ENCODE data around the gene DUSP15.

The DUSP15 gene

GRCh38 chr20:31881945-31882344 lies 11.6 kb upstream of the DUSP15 start:
- CTCF ChIA-PET, result interaction anchor here (1.1 kb wide), 1 partner anchor 32 kb away, joined by 4 read pairs; no protein-coding TSS in a partner anchor
- no peak for DNase-seq (ENCODE audit: extremely low spot score)
- POLR2A ChIA-PET, result interaction anchor here (0.7 kb wide), 1 partner anchor 13 kb away, joined by 3 read pairs; no protein-coding TSS in a partner anchor
- no peak for TF ChIP-seq BHLHE40 (IDR thresholded peaks at IDR 0.05; ENCODE audit: borderline replicate concordance)
- TF ChIP-seq SP1 (IDR thresholded peaks at IDR 0.05), result no peak
- TF ChIP-seq SUZ12 (IDR thresholded peaks at IDR 0.05), result no peak
- no peak for TF ChIP-seq ELF4 (IDR thresholded peaks at IDR 0.05)
- TF ChIP-seq L3MBTL2 (conservative IDR thresholded peaks at IDR 0.05), result no peak
- no peak for TF ChIP-seq ZNF384 (IDR thresholded peaks at IDR 0.05)
- TF ChIP-seq ARNT (IDR thresholded peaks at IDR 0.05), result no peak
- TF ChIP-seq FOXA1 (IDR thresholded peaks at IDR 0.05), result no peak
- TF ChIP-seq CTBP1 (IDR thresholded peaks at IDR 0.05; ENCODE audit: borderline replicate concordance), result no peak
- TF ChIP-seq FOXM1 (IDR thresholded peaks at IDR 0.05; ENCODE audit: borderline replicate concordance), result no peak
- TF ChIP-seq LEF1 (IDR thresholded peaks at IDR 0.05; ENCODE audit: borderline replicate concordance), result no peak
- TF ChIP-seq TARDBP (IDR thresholded peaks at IDR 0.05), result no peak
- no peak for TF ChIP-seq FOXK2 (IDR thresholded peaks at IDR 0.05)
- TF ChIP-seq NFRKB (IDR thresholded peaks at IDR 0.05), result no peak
- TF ChIP-seq PKNOX1 (IDR thresholded peaks at IDR 0.05), result no peak
- TF ChIP-seq HDGF (IDR thresholded peaks at IDR 0.05; ENCODE audit: borderline replicate concordance), result no peak

- TF ChIP-seq FOXM1 (IDR thresholded peaks at IDR 0.05; ENCODE audit: borderline replicate concordance) (no peak), ZNF384 (IDR thresholded peaks at IDR 0.05) (no peak), HDGF (IDR thresholded peaks at IDR 0.05; ENCODE audit: borderline replicate concordance) (no peak), ARNT (IDR thresholded peaks at IDR 0.05) (peak; percentile 62; the same call in 1 of the 2 replicates), SP1 (IDR thresholded peaks at IDR 0.05) (no peak), PKNOX1 (IDR thresholded peaks at IDR 0.05) (no peak), FOXK2 (IDR thresholded peaks at IDR 0.05) (no peak), ELF4 (IDR thresholded peaks at IDR 0.05) (no peak; the same call in 1 of the 2 replicates), FOXA1 (IDR thresholded peaks at IDR 0.05) (no peak), BHLHE40 (IDR thresholded peaks at IDR 0.05; ENCODE audit: borderline replicate concordance) (no peak), TARDBP (IDR thresholded peaks at IDR 0.05) (no peak), CTBP1 (IDR thresholded peaks at IDR 0.05; ENCODE audit: borderline replicate concordance) (no peak), LEF1 (IDR thresholded peaks at IDR 0.05; ENCODE audit: borderline replicate concordance) (no peak), L3MBTL2 (conservative IDR thresholded peaks at IDR 0.05) (peak; percentile 61; the same call in 1 of the 2 replicates), SUZ12 (IDR thresholded peaks at IDR 0.05) (no peak)
- POLR2A ChIA-PET, result interaction anchor here (0.8 to 2.9 kb wide), 15 partner anchors 8 to 96 kb away, joined by 3 to 20 read pairs (median 4); partner anchors contain the start of gene PDRG1
- CTCF ChIA-PET, result interaction anchor here (0.6 to 0.7 kb wide), 2 partner anchors 23 to 237 kb away, joined by 3 to 7 read pairs; no protein-coding TSS in a partner anchor
- peak; percentile 93 for DNase-seq (ENCODE audit: extremely low spot score)
These were observed 9.0 kb upstream of the DUSP15 start for GRCh38 chr20:31879143-31879987.

GRCh38 chr20:31877684-31878083 lies 7.4 kb upstream of the DUSP15 start:
- CTCF ChIA-PET, result no interaction called here

GRCh38 chr20:31875671-31876070 lies 5.3 kb upstream of the DUSP15 start:
- ChIA-PET CTCF (no interaction called here), POLR2A (no interaction called here)
- DNase-seq (ENCODE audit: extremely low spot score), result no peak
- no peak for TF ChIP-seq BHLHE40 (IDR thresholded peaks at IDR 0.05; ENCODE audit: borderline replicate concordance)
- no peak for TF ChIP-seq ZNF384 (IDR thresholded peaks at IDR 0.05)

More at GRCh38 chr20:31877684-31878083, 7.4 kb upstream of the DUSP15 start:
- POLR2A ChIA-PET, result no interaction called here
- no peak for TF ChIP-seq PKNOX1 (IDR thresholded peaks at IDR 0.05)
- DNase-seq (ENCODE audit: extremely low spot score), result no peak

GRCh38 chr20:31872406-31872805 lies 2.1 kb upstream of the DUSP15 start:
- TF ChIP-seq SP1 (IDR thresholded peaks at IDR 0.05) (no peak), NFRKB (IDR thresholded peaks at IDR 0.05) (no peak), L3MBTL2 (conservative IDR thresholded peaks at IDR 0.05) (no peak), LEF1 (IDR thresholded peaks at IDR 0.05; ENCODE audit: borderline replicate concordance) (no peak), CTBP1 (IDR thresholded peaks at IDR 0.05; ENCODE audit: borderline replicate concordance) (no peak), ELF4 (IDR thresholded peaks at IDR 0.05) (no peak), SUZ12 (IDR thresholded peaks at IDR 0.05) (no peak), ZNF384 (IDR thresholded peaks at IDR 0.05) (no peak), TARDBP (IDR thresholded peaks at IDR 0.05) (no peak), PKNOX1 (IDR thresholded peaks at IDR 0.05) (no peak), FOXA1 (IDR thresholded peaks at IDR 0.05) (no peak), FOXK2 (IDR thresholded peaks at IDR 0.05) (no peak), HDGF (IDR thresholded peaks at IDR 0.05; ENCODE audit: borderline replicate concordance) (no peak), ARNT (IDR thresholded peaks at IDR 0.05) (no peak), FOXM1 (IDR thresholded peaks at IDR 0.05; ENCODE audit: borderline replicate concordance) (no peak), BHLHE40 (IDR thresholded peaks at IDR 0.05; ENCODE audit: borderline replicate concordance) (no peak)
- no peak for DNase-seq (ENCODE audit: extremely low spot score)
- ChIA-PET CTCF (interaction anchor here (1.0 kb wide), 2 partner anchors 26 to 220 kb away, joined by 3 read pairs; no protein-coding TSS in a partner anchor), POLR2A (interaction anchor here (1.9 kb wide), 1 partner anchor 8 kb away, joined by 15 read pairs; no protein-coding TSS in a partner anchor)

Measured in HEK293T (cell line).